Lower leg skin (tissue), 4 donors: ENCODE measurements around the gene TAGLN3. TPM values are rescaled to one million over a fixed set of nuclear protein-coding genes. Genes with fewer than 3 reads are reported as not detected.

Experiments
- DNase-seq, 2 donors: peaks; one replicate each; pipeline ENCODE4 v3.0.0-alpha.2; 2019; ENCODE audit warnings: low spot score in 2 of 2
- H3K4me3 ChIP-seq: fragments of 200-600 bp; sonication (generic); 2 replicates; pipeline ENCODE4 v1.5.1; 2017; ENCODE audit warnings: mild to moderate bottlenecking, low read depth; ENCODE audit not compliant: poor library complexity, severe bottlenecking
- CTCF ChIP-seq, 3 donors: fragments of 450-650 bp; IDR thresholded peaks; one replicate each; pipeline ENCODE4 v1.5.1; 2016; ENCODE audit warnings: antibody characterized with exemption in 3 of 3, mild to moderate bottlenecking in 3 of 3, moderate library complexity in 2 of 3
- POLR2A ChIP-seq, 2 donors: fragments of 450-650 bp; IDR thresholded peaks; one replicate each; pipeline ENCODE4 v1.6.1; 2016 to 2017; ENCODE audit warnings: antibody characterized with exemption in 2 of 2, mild to moderate bottlenecking in 1 of 2, moderate library complexity in 1 of 2
- WGBS, 2 donors: methylation state at CpG; one replicate each; pipeline ENCODE4 v1.1.5; 2018; 5-methylcytosine and 5-hydroxymethylcytosine counted together
- intact Hi-C: fragments of 100-400 bp; cut with DNase I; formaldehyde crosslinking; loops from one replicate; pipeline ENCODE4 v1.15.0; 2023; ENCODE audit warnings: low total_unique reads
- total RNA-seq, 4 donors: library from RNA; depleted of rRNA; stranded (reverse); fragments of >200 nt; gene quantifications; one replicate each; pipeline ENCODE4 v1.1.0, GENCODE V29; 2016

Gene TAGLN3
- total RNA-seq = under 1 TPM in 2 of 4 donors, not detected in 2; 0.37 to 0.68 TPM

GRCh38 chr3:111998636-111999483, at the start of gene TAGLN3:
Gene TAGLN3, plus strand, starts transcription at chr3:111998922. Its CDS starts 501 bp downstream, at chr3:111999423.
- DNase-seq = no peak
- no peak for TF ChIP-seq POLR2A (IDR thresholded peaks at IDR 0.05)
- TF ChIP-seq CTCF (IDR thresholded peaks at IDR 0.05) = no peak
- 4 to 9% methylated on average over 29 to 30 of the region's 30 CpGs for WGBS, 2 donors
- intact Hi-C loops = no loop called here
- peak within 1 kb of the TSS; percentile 5 for H3K4me3 ChIP-seq

- 75 to 80% methylated on average over 3 of the region's 3 CpGs for WGBS, 2 donors
- intact Hi-C loops = no loop called here
- no peak for TF ChIP-seq CTCF (IDR thresholded peaks at IDR 0.05)
- TF ChIP-seq POLR2A (IDR thresholded peaks at IDR 0.05) = no peak
- H3K4me3 ChIP-seq = no peak overlapping the region
- DNase-seq = no peak
These were observed 49.0 kb upstream of the TAGLN3 start for GRCh38 chr3:111949712-111950111.

- no peak for DNase-seq
- WGBS, 2 donors = 89 to 95% methylated on average over 2 of the region's 2 CpGs
- intact Hi-C loops = no loop called here
These were observed 47.7 kb upstream of the TAGLN3 start for GRCh38 chr3:111951032-111951431.

GRCh38 chr3:111952086-111952485, 46.6 kb upstream of the TAGLN3 start:
- intact Hi-C loops = no loop called here
- 93 to 95% methylated on average over 5 of the region's 5 CpGs for WGBS, 2 donors
- TF ChIP-seq CTCF (IDR thresholded peaks at IDR 0.05) = no peak
- no peak for TF ChIP-seq POLR2A (IDR thresholded peaks at IDR 0.05)
- H3K4me3 ChIP-seq = no peak overlapping the region
- no peak for DNase-seq

More at GRCh38 chr3:111951032-111951431, 47.7 kb upstream of the TAGLN3 start:
- H3K4me3 ChIP-seq = no peak overlapping the region
- no peak for TF ChIP-seq CTCF (IDR thresholded peaks at IDR 0.05)
- no peak for TF ChIP-seq POLR2A (IDR thresholded peaks at IDR 0.05)

- WGBS, 2 donors = 92 to 95% methylated on average over 6 of the region's 6 CpGs
- intact Hi-C loops = no loop called here
These were observed 45.8 kb upstream of the TAGLN3 start for GRCh38 chr3:111952866-111953450.

More at GRCh38 chr3:111952866-111953450, 45.8 kb upstream of the TAGLN3 start:
- no peak overlapping the region for H3K4me3 ChIP-seq
- no peak for TF ChIP-seq CTCF (IDR thresholded peaks at IDR 0.05)
- no peak for TF ChIP-seq POLR2A (IDR thresholded peaks at IDR 0.05)
- DNase-seq = no peak
